Measurements from ENCODE around the gene FOXP4. TPM values are rescaled to one million over a fixed set of nuclear protein-coding genes. Genes with fewer than 3 reads are reported as not detected.

FOXP4 gene
- total RNA-seq, 2 experiments from 2014 or later = 6.3 to 26.3 TPM

DNA sequence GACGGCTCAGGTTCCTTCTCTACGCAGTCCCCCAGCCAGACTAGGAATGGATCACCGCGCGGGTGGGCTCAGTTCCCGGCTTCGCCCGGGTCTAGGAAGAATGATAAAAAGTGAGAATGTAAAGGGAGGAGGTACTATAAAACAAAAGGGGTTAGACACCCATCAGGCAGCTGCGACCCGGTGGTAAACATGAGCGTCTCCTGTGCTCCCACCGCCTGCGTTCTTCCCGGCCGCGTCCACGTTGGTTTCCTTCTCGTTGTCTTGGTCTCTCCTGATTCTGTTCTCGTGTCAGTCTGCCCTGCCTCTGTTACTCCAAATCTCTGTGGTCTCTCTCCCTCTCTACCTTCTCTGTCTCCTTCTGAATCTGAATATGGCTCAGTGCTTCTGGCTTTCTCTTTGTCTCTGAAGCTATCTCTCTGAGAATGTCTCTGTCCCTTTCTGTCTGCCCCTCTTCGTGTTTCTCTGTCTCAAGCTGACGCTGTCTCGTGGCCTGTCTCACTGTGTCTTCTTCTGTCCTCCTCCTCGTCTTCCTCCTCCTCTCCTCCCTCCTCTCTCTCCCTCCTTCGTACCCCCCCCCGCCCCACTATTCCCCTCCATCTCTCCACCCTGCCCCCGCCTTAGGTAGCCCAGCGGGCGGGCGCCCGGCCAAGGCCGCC is 41.6 kb upstream of the FOXP4 start:
- Histone ChIP-seq H4K20me1 (ENCODE audit: insufficient read depth, low read length) (no peaks in the 10 kb centered on the region), H3K27ac (ENCODE audit: low read depth, low read length, poor library complexity, severe bottlenecking) (no peak overlapping the region), H3K4me1 (ENCODE audit: insufficient read depth, low read length, poor library complexity, severe bottlenecking) (no peaks in the 10 kb centered on the region), H3K79me2 (ENCODE audit: insufficient read depth, low read depth, low read length) (no peaks in the 10 kb centered on the region), H2AFZ (ENCODE audit: low read length) (no peak overlapping the region), H3K9me2 (ENCODE audit: insufficient read depth, low read length) (no peaks in the 10 kb centered on the region), H3K4me3 (ENCODE audit: low read depth, low read length, poor library complexity, severe bottlenecking) (no peak overlapping the region), H3K9me3 (ENCODE audit: low read length) (no peaks in the 10 kb centered on the region), H3K4me2 (ENCODE audit: low read length) (no peak overlapping the region), H3K36me3 (ENCODE audit: insufficient read depth, low read length) (no peaks in the 10 kb centered on the region)
- no peak for DNase-seq (ENCODE audit: low spot score)
- BruUV-seq (replicated peaks) = no TSS peak
- intact Hi-C loops (cut with micrococcal nuclease; ENCODE audit: unreplicated experiment) = no loop called here
- TF ChIP-seq EZH2phosphoT487 (IDR thresholded peaks at IDR 0.05; ENCODE audit: borderline replicate concordance, low read depth, low read length) = no peak
- TF ChIP-seq, protein P1, sequence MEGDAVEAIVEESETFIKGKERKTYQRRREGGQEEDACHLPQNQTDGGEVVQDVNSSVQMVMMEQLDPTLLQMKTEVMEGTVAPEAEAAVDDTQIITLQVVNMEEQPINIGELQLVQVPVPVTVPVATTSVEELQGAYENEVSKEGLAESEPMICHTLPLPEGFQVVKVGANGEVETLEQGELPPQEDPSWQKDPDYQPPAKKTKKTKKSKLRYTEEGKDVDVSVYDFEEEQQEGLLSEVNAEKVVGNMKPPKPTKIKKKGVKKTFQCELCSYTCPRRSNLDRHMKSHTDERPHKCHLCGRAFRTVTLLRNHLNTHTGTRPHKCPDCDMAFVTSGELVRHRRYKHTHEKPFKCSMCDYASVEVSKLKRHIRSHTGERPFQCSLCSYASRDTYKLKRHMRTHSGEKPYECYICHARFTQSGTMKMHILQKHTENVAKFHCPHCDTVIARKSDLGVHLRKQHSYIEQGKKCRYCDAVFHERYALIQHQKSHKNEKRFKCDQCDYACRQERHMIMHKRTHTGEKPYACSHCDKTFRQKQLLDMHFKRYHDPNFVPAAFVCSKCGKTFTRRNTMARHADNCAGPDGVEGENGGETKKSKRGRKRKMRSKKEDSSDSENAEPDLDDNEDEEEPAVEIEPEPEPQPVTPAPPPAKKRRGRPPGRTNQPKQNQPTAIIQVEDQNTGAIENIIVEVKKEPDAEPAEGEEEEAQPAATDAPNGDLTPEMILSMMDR (conservative IDR thresholded peaks at IDR 0.05; ENCODE audit: low read length) = no peak
- ChIA-PET POLR2A (no interaction called here), CTCF (ENCODE audit: unreplicated experiment) (no interaction called here)

DNA sequence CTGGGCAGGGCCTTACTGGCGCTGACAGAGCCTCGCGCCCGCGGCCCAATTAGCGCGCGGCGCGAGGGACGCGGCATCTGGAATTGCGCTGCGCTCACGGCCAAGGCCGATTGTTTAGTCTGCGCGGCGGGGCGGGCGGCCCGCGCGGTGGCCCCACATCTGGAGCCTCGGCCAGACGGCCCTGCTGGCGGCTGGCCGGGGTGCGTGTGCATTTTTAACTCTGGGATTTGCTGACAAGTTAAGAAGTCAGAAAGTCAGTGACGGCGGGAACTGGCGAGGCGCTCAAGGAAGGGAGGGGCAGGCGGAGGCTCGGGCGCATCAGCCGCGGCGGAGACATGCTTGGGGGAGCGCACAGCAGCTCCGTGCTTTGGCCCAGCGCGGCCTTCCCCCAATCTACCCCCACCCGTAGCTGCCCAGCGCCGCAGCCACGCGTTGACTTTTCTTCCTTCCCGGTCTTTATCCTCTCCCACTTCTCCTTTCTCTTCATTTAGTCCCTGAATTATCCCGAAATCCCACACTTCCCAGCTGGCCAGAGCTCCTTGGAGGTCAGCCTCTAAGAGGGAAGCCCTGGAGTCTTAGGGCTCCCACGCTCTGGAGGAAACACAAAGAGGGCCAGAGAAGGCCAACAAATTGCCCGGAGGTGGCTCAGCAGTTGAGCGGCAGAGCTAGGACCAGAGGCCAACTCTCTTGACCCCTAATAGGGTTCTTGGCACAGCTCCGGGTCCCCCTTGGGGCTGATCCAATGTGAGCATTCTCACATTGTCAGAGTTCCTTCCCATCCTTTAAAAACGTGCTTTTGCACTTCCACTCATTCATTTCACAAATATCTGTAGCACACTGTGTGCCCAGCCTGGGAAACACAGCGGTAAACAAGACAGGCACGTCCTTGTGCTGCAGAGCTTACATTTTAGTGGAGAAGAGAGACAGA is 40.8 kb upstream of the FOXP4 start:
- intact Hi-C loops (cut with micrococcal nuclease; ENCODE audit: unreplicated experiment) = no loop called here
- no peaks in the 10 kb centered on the region for H3K4me1 ChIP-seq (ENCODE audit: insufficient read depth, low read length, poor library complexity, severe bottlenecking)
- no peaks in the 10 kb centered on the region for H3K79me2 ChIP-seq (ENCODE audit: insufficient read depth, low read depth, low read length)
- H3K9me2 ChIP-seq (ENCODE audit: insufficient read depth, low read length) = no peaks in the 10 kb centered on the region
- POLR2A ChIA-PET = interaction anchor here (0.6 kb wide), 1 partner anchor 34 kb away, joined by 3 read pairs; no protein-coding TSS in a partner anchor
- no peak overlapping the region for H3K27ac ChIP-seq (ENCODE audit: low read depth, low read length, poor library complexity, severe bottlenecking)
- no peak for DNase-seq (ENCODE audit: low spot score)
- CTCF ChIA-PET (ENCODE audit: unreplicated experiment) = no interaction called here
- H3K36me3 ChIP-seq (ENCODE audit: insufficient read depth, low read length) = no peaks in the 10 kb centered on the region
- no peak overlapping the region for H2AFZ ChIP-seq (ENCODE audit: low read length)
- H4K20me1 ChIP-seq (ENCODE audit: insufficient read depth, low read length) = no peaks in the 10 kb centered on the region
- H3K4me2 ChIP-seq (ENCODE audit: low read length) = no peak overlapping the region
- no peaks in the 10 kb centered on the region for H3K9me3 ChIP-seq (ENCODE audit: low read length)
- no TSS peak for BruUV-seq (replicated peaks)
- 0 out of 2 replicates have a peak, but pooled peaks have one; percentile 9 for TF ChIP-seq EZH2phosphoT487 (IDR thresholded peaks at IDR 0.05; ENCODE audit: borderline replicate concordance, low read depth, low read length)
- TF ChIP-seq, protein P1 (conservative IDR thresholded peaks at IDR 0.05; ENCODE audit: low read length) = no peak
- no peak overlapping the region for H3K4me3 ChIP-seq (ENCODE audit: low read depth, low read length, poor library complexity, severe bottlenecking)

Data from OCI-LY7 (cell line).